Kidney glomerular epithelial cell (primary cell): ENCODE data around the gene SPRED3.

Source experiments
- DNase-seq: peaks from one replicate; lab custom pipeline; 2025; lab: John Stamatoyannopoulos, UW

The SPRED3 gene

GRCh38 chr19:38445362-38445761 is 56.9 kb downstream of the SPRED3 start:
- DNase-seq, result no peak

DNA sequence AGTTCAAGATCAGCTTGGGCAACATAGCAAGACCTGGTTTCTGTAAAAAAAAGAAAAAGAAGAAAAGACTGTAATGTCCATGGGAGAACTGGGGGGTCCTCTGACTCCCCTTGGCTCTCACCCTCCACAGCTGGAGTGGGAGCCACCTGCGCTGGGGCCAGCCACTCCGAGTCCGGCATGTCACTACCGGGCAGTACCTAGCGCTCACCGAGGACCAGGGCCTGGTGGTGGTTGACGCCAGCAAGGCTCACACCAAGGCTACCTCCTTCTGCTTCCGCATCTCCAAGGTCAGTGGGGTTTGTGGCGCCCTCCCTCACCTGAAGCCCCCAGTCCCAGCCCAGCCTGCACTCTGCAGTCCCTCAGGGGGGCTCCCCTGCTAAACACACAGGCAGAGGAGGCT is 59.7 kb downstream of the SPRED3 start:
- DNase-seq, result no peak
